ENCODE measurements around the gene ARHGAP32.
"Not testable (repeated sequence)": the region's sequence is repeated elsewhere in the genome, so short reads cannot be mapped to it uniquely, and the experiment has no call there.

ARHGAP32 gene

GRCh38 chr11:129021295-129021694 lies 170.8 kb downstream of the ARHGAP32 start:
- DNase-seq (no peak), ATAC-seq (replicated peaks) (no peak)
- H3K27me3 Mint-ChIP-seq: peaks cover 4 to 6% of the 10 kb centered on the region in 2 donors
- H3K4me1 Mint-ChIP-seq (ENCODE audit: low read depth in 2 of 2): peaks cover 0 to 5% of the 10 kb centered on the region in 2 donors
- H3K27ac Mint-ChIP-seq: no peak overlapping the region
- peaks cover 2% of the 10 kb centered on the region for H3K36me3 Mint-ChIP-seq (ENCODE audit: insufficient read depth)
- no peak overlapping the region for H3K4me3 Mint-ChIP-seq
- H3K9me3 Mint-ChIP-seq: no peaks in the 10 kb centered on the region

DNA sequence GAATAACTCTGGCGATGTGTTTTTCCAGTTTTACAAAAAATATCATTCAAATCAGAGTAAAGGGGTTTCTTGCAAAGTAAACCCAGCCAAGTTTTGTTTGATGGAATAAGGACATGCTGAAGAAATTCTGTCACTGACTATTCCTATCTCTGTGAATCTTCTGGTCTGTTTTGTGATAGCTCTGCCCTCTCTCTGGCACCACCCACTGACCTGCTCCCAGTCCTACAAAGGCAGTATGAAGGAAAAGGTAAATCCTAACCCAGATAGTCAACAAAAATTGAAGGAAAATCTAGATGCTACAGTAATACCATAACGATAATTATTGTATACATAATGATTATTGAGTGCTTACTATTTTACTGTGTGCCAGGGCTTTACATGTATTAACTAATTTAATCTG lies 173.1 kb downstream of the ARHGAP32 start:
- no peaks in the 10 kb centered on the region for H3K9me3 Mint-ChIP-seq
- no peak overlapping the region for H3K4me3 Mint-ChIP-seq
- H3K27ac Mint-ChIP-seq: no peak overlapping the region
- no peak for ATAC-seq (replicated peaks)
- H3K4me1 Mint-ChIP-seq (ENCODE audit: low read depth in 2 of 2): peaks cover 0 to 3% of the 10 kb centered on the region in 2 donors
- peaks cover 2% of the 10 kb centered on the region for H3K36me3 Mint-ChIP-seq (ENCODE audit: insufficient read depth)
- peaks cover 3 to 6% of the 10 kb centered on the region in 2 donors for H3K27me3 Mint-ChIP-seq
- DNase-seq: no peak

GRCh38 chr11:129018126-129018525 lies 174.0 kb downstream of the ARHGAP32 start:
- no peak overlapping the region for H3K27ac Mint-ChIP-seq
- peaks cover 0 to 1% of the 10 kb centered on the region in 2 donors for H3K4me1 Mint-ChIP-seq (ENCODE audit: low read depth in 2 of 2)
- no peak overlapping the region for H3K4me3 Mint-ChIP-seq
- peaks cover 5% of the 10 kb centered on the region for H3K36me3 Mint-ChIP-seq (ENCODE audit: insufficient read depth)
- DNase-seq (no peak), ATAC-seq (replicated peaks) (no peak)
- H3K27me3 Mint-ChIP-seq: peaks cover 6 to 8% of the 10 kb centered on the region in 2 donors
- H3K9me3 Mint-ChIP-seq: no peaks in the 10 kb centered on the region

DNA sequence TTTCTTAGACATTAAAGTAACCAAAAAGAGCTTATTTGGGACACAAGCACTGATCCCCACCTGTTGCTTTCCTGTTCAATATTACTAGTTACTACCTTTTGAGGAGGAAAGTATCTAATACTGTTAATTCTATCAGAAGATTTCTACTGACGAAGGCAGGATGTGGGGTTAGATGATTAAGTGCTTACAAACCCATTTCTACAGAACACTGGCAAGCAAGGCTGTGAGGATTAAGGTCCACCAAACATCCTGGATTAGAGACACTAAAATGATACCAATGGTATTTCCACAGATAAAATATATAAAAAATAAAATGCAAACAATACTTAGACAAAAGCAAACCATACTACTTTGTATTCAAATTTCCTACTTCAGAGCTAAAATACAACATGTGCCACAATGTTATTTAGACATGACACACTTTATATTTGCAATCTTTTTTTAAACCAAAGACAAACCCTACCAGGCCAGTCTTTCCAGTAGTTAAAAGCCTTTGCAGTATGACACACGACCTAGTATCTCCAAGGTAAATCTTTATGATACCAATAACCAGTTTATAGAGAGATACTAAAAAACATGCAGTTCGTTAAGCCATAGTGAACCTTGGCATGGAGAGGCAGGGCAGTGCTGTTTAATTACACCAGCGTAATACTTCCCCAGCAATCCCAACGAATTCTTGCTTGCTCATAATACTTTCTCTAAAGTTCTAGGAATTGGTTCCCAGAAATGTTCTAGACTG lies 178.2 kb downstream of the ARHGAP32 start:
- Mint-ChIP-seq H3K4me3 (no peak overlapping the region), H3K36me3 (ENCODE audit: insufficient read depth) (peaks cover 2% of the 10 kb centered on the region), H3K27me3 (peaks cover 29 to 34% of the 10 kb centered on the region in 2 donors), H3K9me3 (no peaks in the 10 kb centered on the region), H3K27ac (no peak overlapping the region), H3K4me1 (ENCODE audit: low read depth in 2 of 2) (no peaks in the 10 kb centered on the region)
- ATAC-seq (replicated peaks) (no peak), DNase-seq (no peak)

- Mint-ChIP-seq H3K36me3 (ENCODE audit: insufficient read depth) (peaks cover 2% of the 10 kb centered on the region), H3K4me1 (ENCODE audit: low read depth in 2 of 2) (no peaks in the 10 kb centered on the region), H3K27ac (no peak overlapping the region), H3K4me3 (no peak overlapping the region), H3K9me3 (no peaks in the 10 kb centered on the region), H3K27me3 (peaks cover 28 to 34% of the 10 kb centered on the region in 2 donors)
- DNase-seq (no peak), ATAC-seq (replicated peaks) (no peak)
These were observed 179.2 kb downstream of the ARHGAP32 start for GRCh38 chr11:129012880-129013279.

GRCh38 chr11:129006161-129006560 lies 186.0 kb downstream of the ARHGAP32 start:
- Mint-ChIP-seq H3K36me3 (ENCODE audit: insufficient read depth) (no peaks in the 10 kb centered on the region), H3K4me1 (ENCODE audit: low read depth in 2 of 2) (no peaks in the 10 kb centered on the region), H3K4me3 (no peak overlapping the region), H3K27me3 (peaks cover 29 to 48% of the 10 kb centered on the region in 2 donors), H3K9me3 (no peaks in the 10 kb centered on the region), H3K27ac (no peak overlapping the region)
- DNase-seq (no peak), ATAC-seq (replicated peaks) (no peak)

DNA sequence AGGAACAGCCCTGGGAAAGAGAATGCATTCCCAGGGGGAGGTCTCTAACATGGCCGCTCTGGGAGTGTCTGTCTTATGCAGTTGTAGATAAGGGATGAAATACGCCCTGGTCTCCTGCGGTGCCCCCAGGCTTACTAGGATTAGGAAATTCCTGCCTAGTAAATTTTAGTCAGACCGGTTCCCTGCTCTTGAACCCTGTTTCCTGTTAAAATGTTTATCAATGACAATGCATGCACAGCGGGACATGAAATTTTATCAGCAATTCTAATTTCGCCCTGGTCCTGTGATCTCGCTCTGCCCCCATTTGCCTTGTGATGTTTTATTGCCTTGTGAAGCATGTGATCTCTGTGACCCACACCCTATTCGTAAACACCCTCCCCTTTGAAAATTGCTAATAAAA lies 193.0 kb downstream of the ARHGAP32 start:
- not testable (repeated sequence) for H3K4me3 Mint-ChIP-seq; H3K27me3 Mint-ChIP-seq; ATAC-seq (replicated peaks); H3K4me1 Mint-ChIP-seq (ENCODE audit: low read depth in 2 of 2); H3K36me3 Mint-ChIP-seq (ENCODE audit: insufficient read depth); H3K9me3 Mint-ChIP-seq; DNase-seq; H3K27ac Mint-ChIP-seq

DNA sequence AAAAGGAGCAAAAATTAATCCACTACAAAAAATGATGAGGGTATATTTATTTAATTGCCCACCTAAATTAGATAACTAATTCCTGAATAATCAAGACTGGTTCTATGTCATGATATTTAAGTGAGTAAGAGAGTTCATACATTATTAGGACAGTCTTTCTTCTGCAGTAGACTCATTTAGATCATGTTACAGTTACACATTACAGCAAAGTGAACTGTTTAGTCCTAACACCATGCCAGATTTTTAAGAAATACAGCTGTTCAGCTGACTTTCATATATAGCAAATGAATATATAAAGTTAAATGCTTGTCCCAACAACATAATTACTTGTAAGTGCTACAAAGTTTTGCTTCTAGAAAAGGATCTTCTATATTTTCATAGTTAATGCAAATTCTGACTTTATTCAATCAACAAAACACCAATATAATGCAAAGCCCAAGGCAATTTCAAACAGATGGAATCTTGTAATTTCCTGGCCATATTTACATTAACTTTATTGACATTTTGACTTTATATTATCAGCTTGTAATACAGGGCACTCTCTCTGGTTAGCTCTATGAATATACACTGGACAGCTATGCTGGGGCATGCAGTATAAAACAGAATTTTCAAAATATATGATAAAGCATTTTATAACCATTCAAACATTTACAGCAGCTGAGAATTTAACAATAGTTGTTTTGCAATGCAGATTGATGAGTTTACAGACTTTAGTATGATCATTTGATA lies 203.7 kb downstream of the ARHGAP32 start:
- no peaks in the 10 kb centered on the region for H3K36me3 Mint-ChIP-seq (ENCODE audit: insufficient read depth)
- ATAC-seq (replicated peaks) (no peak), DNase-seq (no peak)
- H3K27ac Mint-ChIP-seq: no peak overlapping the region
- peaks cover 4% of the 10 kb centered on the region in 2 donors for H3K4me1 Mint-ChIP-seq (ENCODE audit: low read depth in 2 of 2)
- no peaks in the 10 kb centered on the region for H3K9me3 Mint-ChIP-seq
- no peak overlapping the region for H3K4me3 Mint-ChIP-seq
- H3K27me3 Mint-ChIP-seq: peaks cover 8 to 14% of the 10 kb centered on the region in 2 donors

- Mint-ChIP-seq H3K36me3 (ENCODE audit: insufficient read depth) (no peaks in the 10 kb centered on the region), H3K27ac (no peak overlapping the region), H3K4me3 (no peak overlapping the region), H3K4me1 (ENCODE audit: low read depth in 2 of 2) (peaks cover 4% of the 10 kb centered on the region in 2 donors), H3K9me3 (no peaks in the 10 kb centered on the region), H3K27me3 (peaks cover 8 to 19% of the 10 kb centered on the region in 2 donors)
- no peak for ATAC-seq (replicated peaks)
- no peak for DNase-seq
These were observed 206.2 kb downstream of the ARHGAP32 start for GRCh38 chr11:128985880-128986279.

DNA sequence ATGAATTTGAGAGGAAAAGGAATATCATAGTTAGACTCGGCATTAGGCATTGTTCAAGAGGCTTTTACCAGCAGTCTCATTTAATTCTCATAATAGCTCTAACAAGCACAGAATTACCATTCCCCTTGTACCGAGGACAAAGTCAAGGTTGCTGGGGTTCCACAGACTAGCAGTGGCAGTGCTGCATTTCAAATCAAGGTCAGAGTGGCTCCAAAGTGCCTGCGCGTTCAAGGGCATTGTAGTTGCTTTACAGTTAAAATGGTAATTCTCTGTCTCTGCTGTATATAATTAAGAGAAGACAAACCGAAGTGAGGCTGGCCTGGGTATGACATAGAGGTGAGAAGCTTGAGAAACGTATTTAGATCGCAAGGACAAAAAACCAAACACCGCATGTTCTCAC lies 209.1 kb downstream of the ARHGAP32 start:
- Mint-ChIP-seq H3K4me1 (ENCODE audit: low read depth in 2 of 2) (peaks cover 4% of the 10 kb centered on the region in 2 donors), H3K27ac (no peak overlapping the region), H3K36me3 (ENCODE audit: insufficient read depth) (no peaks in the 10 kb centered on the region), H3K27me3 (peaks cover 8 to 24% of the 10 kb centered on the region in 2 donors), H3K4me3 (no peak overlapping the region), H3K9me3 (no peaks in the 10 kb centered on the region)
- DNase-seq (no peak), ATAC-seq (replicated peaks) (no peak)

- no peaks in the 10 kb centered on the region for H3K36me3 Mint-ChIP-seq (ENCODE audit: insufficient read depth)
- no peak for DNase-seq
- no peak for ATAC-seq (replicated peaks)
- no peak overlapping the region for H3K27ac Mint-ChIP-seq
- no peaks in the 10 kb centered on the region for H3K9me3 Mint-ChIP-seq
- H3K4me3 Mint-ChIP-seq: no peak overlapping the region
- peaks cover 4% of the 10 kb centered on the region in 2 donors for H3K4me1 Mint-ChIP-seq (ENCODE audit: low read depth in 2 of 2)
- H3K27me3 Mint-ChIP-seq: peaks cover 6 to 27% of the 10 kb centered on the region in 2 donors
These were observed 210.9 kb downstream of the ARHGAP32 start for GRCh38 chr11:128981254-128981653.

GRCh38 chr11:128970598-128971190 lies 221.4 kb downstream of the ARHGAP32 start:
- Mint-ChIP-seq H3K9me3 (no peaks in the 10 kb centered on the region), H3K27me3 (peaks cover 0 to 22% of the 10 kb centered on the region in 2 donors), H3K4me3 (no peak overlapping the region), H3K36me3 (ENCODE audit: insufficient read depth) (no peaks in the 10 kb centered on the region), H3K27ac (no peak overlapping the region), H3K4me1 (ENCODE audit: low read depth in 2 of 2) (peaks cover 6 to 10% of the 10 kb centered on the region in 2 donors)
- no peak for DNase-seq
- no peak for ATAC-seq (replicated peaks)

GRCh38 chr11:128968916-128969315 lies 223.2 kb downstream of the ARHGAP32 start:
- DNase-seq (no peak), ATAC-seq (replicated peaks) (no peak)
- Mint-ChIP-seq H3K36me3 (ENCODE audit: insufficient read depth) (no peaks in the 10 kb centered on the region), H3K27ac (no peak overlapping the region), H3K9me3 (no peaks in the 10 kb centered on the region), H3K4me1 (ENCODE audit: low read depth in 2 of 2) (peaks cover 19 to 23% of the 10 kb centered on the region in 2 donors), H3K27me3 (peaks cover 0 to 31% of the 10 kb centered on the region in 2 donors), H3K4me3 (no peak overlapping the region)
